ENCODE measurements around the gene LRRC8A. TPM values are rescaled to one million over a fixed set of nuclear protein-coding genes. Genes with fewer than 3 reads are reported as not detected.

LRRC8A gene
- total and polyA plus RNA-seq, 2 of the 13 experiments (the other 11 are each of a cell fraction or from before 2014, with no cell fraction given): 16.1 to 40.6 TPM

DNA sequence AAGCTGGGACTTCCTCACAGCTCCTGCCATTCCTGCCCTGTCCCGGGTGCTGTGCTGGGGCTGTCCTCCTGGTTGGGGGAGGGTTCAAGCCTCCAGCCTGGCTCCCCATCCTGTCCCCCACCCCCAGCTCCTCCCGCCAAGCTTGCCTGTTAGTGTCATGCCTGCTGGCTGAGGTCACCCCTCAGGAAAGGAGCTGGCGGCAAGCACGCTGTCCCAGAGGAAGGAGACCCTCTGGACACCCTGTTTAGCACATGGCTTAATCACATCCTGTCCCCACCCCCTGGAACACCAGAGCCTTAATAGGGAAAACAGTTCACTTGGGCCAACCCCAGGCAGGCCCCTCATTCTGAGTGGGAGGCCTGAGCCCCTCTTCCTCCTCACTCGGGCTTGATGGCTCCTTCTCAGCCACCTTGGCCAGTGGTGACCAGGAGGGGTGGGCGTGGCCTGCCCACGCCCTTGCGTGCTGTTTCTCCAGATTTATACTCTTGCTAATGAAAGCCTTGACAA lies 29.6 kb downstream of the LRRC8A start (continued):
- TF ChIP-seq LCORL (IDR thresholded peaks at IDR 0.05): no peak
- 0 out of 2 replicates have a peak, but pooled peaks have one; percentile 58 for TF ChIP-seq LCORL (CRISPR knock-in tag; IDR thresholded peaks at IDR 0.05)
- no peak for TF ChIP-seq MYNN (CRISPR knock-in tag; IDR thresholded peaks at IDR 0.05; ENCODE audit: low read depth)
- TF ChIP-seq WIZ (CRISPR knock-in tag; IDR thresholded peaks at IDR 0.05): no peak
- TF ChIP-seq JUND (CRISPR knock-in tag; IDR thresholded peaks at IDR 0.05): no peak
- TF ChIP-seq, protein P1, sequence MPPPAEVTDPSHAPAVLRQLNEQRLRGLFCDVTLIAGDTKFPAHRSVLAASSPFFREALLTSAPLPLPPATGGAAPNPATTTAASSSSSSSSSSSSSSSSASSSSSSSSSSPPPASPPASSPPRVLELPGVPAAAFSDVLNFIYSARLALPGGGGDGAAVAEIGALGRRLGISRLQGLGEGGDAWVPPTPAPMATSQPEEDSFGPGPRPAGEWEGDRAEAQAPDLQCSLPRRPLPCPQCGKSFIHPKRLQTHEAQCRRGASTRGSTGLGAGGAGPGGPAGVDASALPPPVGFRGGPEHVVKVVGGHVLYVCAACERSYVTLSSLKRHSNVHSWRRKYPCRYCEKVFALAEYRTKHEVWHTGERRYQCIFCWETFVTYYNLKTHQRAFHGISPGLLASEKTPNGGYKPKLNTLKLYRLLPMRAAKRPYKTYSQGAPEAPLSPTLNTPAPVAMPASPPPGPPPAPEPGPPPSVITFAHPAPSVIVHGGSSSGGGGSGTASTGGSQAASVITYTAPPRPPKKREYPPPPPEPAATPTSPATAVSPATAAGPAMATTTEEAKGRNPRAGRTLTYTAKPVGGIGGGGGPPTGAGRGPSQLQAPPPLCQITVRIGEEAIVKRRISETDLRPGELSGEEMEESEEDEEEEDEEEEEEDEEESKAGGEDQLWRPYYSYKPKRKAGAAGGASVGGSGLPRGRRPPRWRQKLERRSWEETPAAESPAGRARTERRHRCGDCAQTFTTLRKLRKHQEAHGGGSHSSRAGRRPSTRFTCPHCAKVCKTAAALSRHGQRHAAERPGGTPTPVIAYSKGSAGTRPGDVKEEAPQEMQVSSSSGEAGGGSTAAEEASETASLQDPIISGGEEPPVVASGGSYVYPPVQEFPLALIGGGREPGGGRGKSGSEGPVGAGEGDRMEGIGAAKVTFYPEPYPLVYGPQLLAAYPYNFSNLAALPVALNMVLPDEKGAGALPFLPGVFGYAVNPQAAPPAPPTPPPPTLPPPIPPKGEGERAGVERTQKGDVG (CRISPR knock-in tag; IDR thresholded peaks at IDR 0.05; ENCODE audit: borderline replicate concordance): 0 out of 2 replicates have a peak, but pooled peaks have one; percentile 56
- TF ChIP-seq ZNF780A (CRISPR knock-in tag; IDR thresholded peaks at IDR 0.05): no peak
- TF ChIP-seq ZC3H4 (CRISPR knock-in tag; IDR thresholded peaks at IDR 0.05; ENCODE audit: borderline replicate concordance): no peak
- TF ChIP-seq, protein P2, sequence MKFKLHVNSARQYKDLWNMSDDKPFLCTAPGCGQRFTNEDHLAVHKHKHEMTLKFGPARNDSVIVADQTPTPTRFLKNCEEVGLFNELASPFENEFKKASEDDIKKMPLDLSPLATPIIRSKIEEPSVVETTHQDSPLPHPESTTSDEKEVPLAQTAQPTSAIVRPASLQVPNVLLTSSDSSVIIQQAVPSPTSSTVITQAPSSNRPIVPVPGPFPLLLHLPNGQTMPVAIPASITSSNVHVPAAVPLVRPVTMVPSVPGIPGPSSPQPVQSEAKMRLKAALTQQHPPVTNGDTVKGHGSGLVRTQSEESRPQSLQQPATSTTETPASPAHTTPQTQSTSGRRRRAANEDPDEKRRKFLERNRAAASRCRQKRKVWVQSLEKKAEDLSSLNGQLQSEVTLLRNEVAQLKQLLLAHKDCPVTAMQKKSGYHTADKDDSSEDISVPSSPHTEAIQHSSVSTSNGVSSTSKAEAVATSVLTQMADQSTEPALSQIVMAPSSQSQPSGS (CRISPR knock-in tag; IDR thresholded peaks at IDR 0.05): no peak; the same call in 1 of the 2 replicates
- TF ChIP-seq ZNF703 (CRISPR knock-in tag; IDR thresholded peaks at IDR 0.05; ENCODE audit: borderline replicate concordance): no peak
- TF ChIP-seq, protein P3, sequence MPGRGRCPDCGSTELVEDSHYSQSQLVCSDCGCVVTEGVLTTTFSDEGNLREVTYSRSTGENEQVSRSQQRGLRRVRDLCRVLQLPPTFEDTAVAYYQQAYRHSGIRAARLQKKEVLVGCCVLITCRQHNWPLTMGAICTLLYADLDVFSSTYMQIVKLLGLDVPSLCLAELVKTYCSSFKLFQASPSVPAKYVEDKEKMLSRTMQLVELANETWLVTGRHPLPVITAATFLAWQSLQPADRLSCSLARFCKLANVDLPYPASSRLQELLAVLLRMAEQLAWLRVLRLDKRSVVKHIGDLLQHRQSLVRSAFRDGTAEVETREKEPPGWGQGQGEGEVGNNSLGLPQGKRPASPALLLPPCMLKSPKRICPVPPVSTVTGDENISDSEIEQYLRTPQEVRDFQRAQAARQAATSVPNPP (CRISPR knock-in tag; IDR thresholded peaks at IDR 0.05): no peak
- TF ChIP-seq, protein P4, sequence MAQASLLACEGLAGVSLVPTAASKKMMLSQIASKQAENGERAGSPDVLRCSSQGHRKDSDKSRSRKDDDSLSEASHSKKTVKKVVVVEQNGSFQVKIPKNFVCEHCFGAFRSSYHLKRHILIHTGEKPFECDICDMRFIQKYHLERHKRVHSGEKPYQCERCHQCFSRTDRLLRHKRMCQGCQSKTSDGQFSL (CRISPR knock-in tag; IDR thresholded peaks at IDR 0.05): no peak
- 0 out of 2 replicates have a peak, but pooled peaks have one; percentile 35 for TF ChIP-seq ZC3H13 (CRISPR knock-in tag; IDR thresholded peaks at IDR 0.05)
- no peak for TF ChIP-seq KDM2A (CRISPR knock-in tag; IDR thresholded peaks at IDR 0.05; ENCODE audit: borderline replicate concordance, low read depth)
- peak; percentile 40; the same call in 1 of the 2 replicates for TF ChIP-seq HDAC1 (CRISPR knock-in tag; IDR thresholded peaks at IDR 0.05)
- no peak for TF ChIP-seq HOXD1 (CRISPR knock-in tag; IDR thresholded peaks at IDR 0.05)
- no peak for TF ChIP-seq SRSF4 (IDR thresholded peaks at IDR 0.05; ENCODE audit: low read depth, low read length, poor library complexity, severe bottlenecking)
- TF ChIP-seq, protein P5, sequence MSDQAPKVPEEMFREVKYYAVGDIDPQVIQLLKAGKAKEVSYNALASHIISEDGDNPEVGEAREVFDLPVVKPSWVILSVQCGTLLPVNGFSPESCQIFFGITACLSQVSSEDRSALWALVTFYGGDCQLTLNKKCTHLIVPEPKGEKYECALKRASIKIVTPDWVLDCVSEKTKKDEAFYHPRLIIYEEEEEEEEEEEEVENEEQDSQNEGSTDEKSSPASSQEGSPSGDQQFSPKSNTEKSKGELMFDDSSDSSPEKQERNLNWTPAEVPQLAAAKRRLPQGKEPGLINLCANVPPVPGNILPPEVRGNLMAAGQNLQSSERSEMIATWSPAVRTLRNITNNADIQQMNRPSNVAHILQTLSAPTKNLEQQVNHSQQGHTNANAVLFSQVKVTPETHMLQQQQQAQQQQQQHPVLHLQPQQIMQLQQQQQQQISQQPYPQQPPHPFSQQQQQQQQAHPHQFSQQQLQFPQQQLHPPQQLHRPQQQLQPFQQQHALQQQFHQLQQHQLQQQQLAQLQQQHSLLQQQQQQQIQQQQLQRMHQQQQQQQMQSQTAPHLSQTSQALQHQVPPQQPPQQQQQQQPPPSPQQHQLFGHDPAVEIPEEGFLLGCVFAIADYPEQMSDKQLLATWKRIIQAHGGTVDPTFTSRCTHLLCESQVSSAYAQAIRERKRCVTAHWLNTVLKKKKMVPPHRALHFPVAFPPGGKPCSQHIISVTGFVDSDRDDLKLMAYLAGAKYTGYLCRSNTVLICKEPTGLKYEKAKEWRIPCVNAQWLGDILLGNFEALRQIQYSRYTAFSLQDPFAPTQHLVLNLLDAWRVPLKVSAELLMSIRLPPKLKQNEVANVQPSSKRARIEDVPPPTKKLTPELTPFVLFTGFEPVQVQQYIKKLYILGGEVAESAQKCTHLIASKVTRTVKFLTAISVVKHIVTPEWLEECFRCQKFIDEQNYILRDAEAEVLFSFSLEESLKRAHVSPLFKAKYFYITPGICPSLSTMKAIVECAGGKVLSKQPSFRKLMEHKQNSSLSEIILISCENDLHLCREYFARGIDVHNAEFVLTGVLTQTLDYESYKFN (CRISPR knock-in tag; conservative IDR thresholded peaks at IDR 0.05): peak; percentile 42; the same call in 1 of the 2 replicates
- no peak for TF ChIP-seq NCOA5 (CRISPR knock-in tag; IDR thresholded peaks at IDR 0.05)
- no peak for TF ChIP-seq ZNF121 (CRISPR knock-in tag; IDR thresholded peaks at IDR 0.05)
- TF ChIP-seq BRD4 (CRISPR knock-in tag; IDR thresholded peaks at IDR 0.05): no peak
